ENCODE results near the gene KDR. TPM values are rescaled to one million over a fixed set of nuclear protein-coding genes. Genes with fewer than 3 reads are reported as not detected.

KDR gene
- total RNA-seq, 4 donors from 2014 or later = 39.5 to 104 (median 61.7) TPM

- Histone ChIP-seq H3K27ac (replicated peaks in 1 of 4) (no peak overlapping the region), H3K4me3 (no peak overlapping the region), H3K9me3 (no peaks in the 10 kb centered on the region), H3K27me3 (no peaks in the 10 kb centered on the region), H3K36me3 (peaks cover 0 to 23% (median 4%) of the 10 kb centered on the region in 4 donors), H3K4me1 (peaks cover 0 to 14% (median 8%) of the 10 kb centered on the region in 4 donors)
- no peak for DNase-seq (ENCODE audit: extremely low spot score)
- TF ChIP-seq POLR2A (IDR thresholded peaks at IDR 0.05; ENCODE audit: low read depth) (no peak), EP300 (IDR thresholded peaks at IDR 0.05) (no peak), POLR2AphosphoS5 (IDR thresholded peaks at IDR 0.05) (no peak), CTCF (IDR thresholded peaks at IDR 0.05) (no peak)
- WGBS = 58% methylated on average over 5 of the region's 5 CpGs
- intact Hi-C loops (cut with DNase I) = no loop called here
These were observed 49.3 kb downstream of the KDR start for GRCh38 chr4:55075823-55076716.

DNA sequence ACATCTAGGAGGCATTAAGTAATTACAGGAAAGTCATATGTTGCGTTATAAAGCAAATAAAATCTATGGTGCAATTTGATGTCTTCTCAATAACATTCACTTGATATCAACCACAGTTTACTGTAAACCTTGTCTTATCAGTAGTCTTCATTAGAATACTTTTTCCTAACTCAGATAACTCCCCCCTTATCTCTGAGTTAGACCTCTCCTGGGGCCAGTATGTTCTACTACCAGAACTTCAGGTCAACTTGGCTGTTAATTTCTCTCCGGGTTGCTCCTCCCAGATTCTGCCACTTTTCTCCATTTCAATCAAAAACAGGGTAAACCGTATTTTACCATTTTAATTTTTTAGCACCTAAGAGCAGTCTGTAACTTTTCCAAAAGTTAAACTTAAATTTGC, 50.0 kb downstream of the KDR start:
- intact Hi-C loops (cut with DNase I) = no loop called here
- Histone ChIP-seq H3K4me1 (peaks cover 0 to 11% (median 7%) of the 10 kb centered on the region in 4 donors), H3K27me3 (no peaks in the 10 kb centered on the region), H3K27ac (replicated peaks in 1 of 4) (no peak overlapping the region), H3K9me3 (no peaks in the 10 kb centered on the region), H3K4me3 (no peak overlapping the region), H3K36me3 (peaks cover 0 to 19% (median under 1%) of the 10 kb centered on the region in 4 donors)
- no peak for DNase-seq (ENCODE audit: extremely low spot score)
- WGBS = 82% methylated on average over 3 of the region's 3 CpGs
- TF ChIP-seq POLR2AphosphoS5 (IDR thresholded peaks at IDR 0.05) = no peak
- TF ChIP-seq EP300 (IDR thresholded peaks at IDR 0.05) = no peak
- no peak for TF ChIP-seq CTCF (IDR thresholded peaks at IDR 0.05)
- no peak for TF ChIP-seq POLR2A (IDR thresholded peaks at IDR 0.05; ENCODE audit: low read depth)

- no peaks in the 10 kb centered on the region for H3K9me3 ChIP-seq
- intact Hi-C loops (cut with DNase I) = loop anchor here (5.0 kb wide), 1 partner anchor 72 kb away; no protein-coding TSS in a partner anchor
- peaks cover 0 to 9% (median 0%) of the 10 kb centered on the region in 4 donors for H3K36me3 ChIP-seq
- no peak overlapping the region for H3K27ac ChIP-seq (replicated peaks in 1 of 4)
- no peaks in the 10 kb centered on the region for H3K27me3 ChIP-seq
- DNase-seq (ENCODE audit: extremely low spot score) = no peak
- no peak overlapping the region for H3K4me3 ChIP-seq
- peaks cover 0 to 6% (median 4%) of the 10 kb centered on the region in 4 donors for H3K4me1 ChIP-seq
- 66% methylated on average over 5 of the region's 5 CpGs for WGBS
- TF ChIP-seq CTCF (IDR thresholded peaks at IDR 0.05) (no peak), EP300 (IDR thresholded peaks at IDR 0.05) (no peak), POLR2AphosphoS5 (IDR thresholded peaks at IDR 0.05) (no peak), POLR2A (IDR thresholded peaks at IDR 0.05; ENCODE audit: low read depth) (no peak)
These were observed 51.0 kb downstream of the KDR start for GRCh38 chr4:55074386-55074785.

DNA sequence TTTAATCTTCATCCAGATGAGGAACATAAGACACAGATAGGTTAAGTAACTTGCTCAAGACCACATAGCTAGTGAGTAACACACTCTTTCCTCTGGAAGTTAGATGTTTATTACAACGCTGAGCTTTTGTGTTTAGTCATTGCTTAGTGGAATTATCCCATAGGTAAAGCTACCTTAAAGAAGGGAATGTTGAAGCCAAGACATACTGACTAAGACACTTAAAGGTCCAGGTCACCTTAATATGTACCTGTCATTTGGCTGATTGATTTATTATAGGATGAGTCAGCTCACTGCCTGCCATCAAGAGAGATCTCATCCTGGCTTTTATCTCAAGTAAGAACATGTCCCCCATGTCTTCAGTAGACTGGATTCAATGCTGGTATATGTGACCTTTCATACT, 53.4 kb downstream of the KDR start:
- no peak overlapping the region for H3K4me3 ChIP-seq
- no peaks in the 10 kb centered on the region for H3K36me3 ChIP-seq
- H3K9me3 ChIP-seq = no peaks in the 10 kb centered on the region
- H3K27me3 ChIP-seq = no peaks in the 10 kb centered on the region
- no peak for TF ChIP-seq CTCF (IDR thresholded peaks at IDR 0.05)
- TF ChIP-seq POLR2A (IDR thresholded peaks at IDR 0.05; ENCODE audit: low read depth) = no peak
- TF ChIP-seq POLR2AphosphoS5 (IDR thresholded peaks at IDR 0.05) = no peak
- no peak for TF ChIP-seq EP300 (IDR thresholded peaks at IDR 0.05)
- H3K27ac ChIP-seq (replicated peaks in 1 of 4) = no peak overlapping the region
- DNase-seq (ENCODE audit: extremely low spot score) = no peak
- peaks cover 0 to 4% (median 0%) of the 10 kb centered on the region in 4 donors for H3K4me1 ChIP-seq
- 88% methylated on average over 1 of the region's 1 CpG for WGBS
- intact Hi-C loops (cut with DNase I) = loop anchor here (5.0 kb wide), 1 partner anchor 70 kb away; no protein-coding TSS in a partner anchor

Data from esophagus muscularis mucosa (tissue), 4 donors.